HL-60 (cell line): ENCODE data around the gene MYO3B.

Source experiments
- GABPA ChIP-seq: IDR thresholded peaks from 2 replicates; pipeline ENCODE4 v1.6.1; 2012; ENCODE audit warnings: low read depth
- POLR2AphosphoS5 ChIP-seq: IDR thresholded peaks from 2 replicates; pipeline ENCODE4 v1.6.1; 2012; ENCODE audit warnings: low read depth
- TF ChIP-seq, protein P1 (sequence below): IDR thresholded peaks from one replicate; pipeline ENCODE4 v1.5.1; 2011; ENCODE audit warnings: low read length, control low read depth, inconsistent platforms; ENCODE audit not compliant: insufficient read depth
- TF ChIP-seq, protein P2 (sequence below): IDR thresholded peaks from 2 replicates; pipeline ENCODE4 v1.6.1; 2012; ENCODE audit warnings: low read depth; ENCODE audit not compliant: insufficient replicate concordance

GRCh38 chr2:170339322-170339721 is 161.4 kb downstream of the MYO3B start:
- TF ChIP-seq, protein P1, sequence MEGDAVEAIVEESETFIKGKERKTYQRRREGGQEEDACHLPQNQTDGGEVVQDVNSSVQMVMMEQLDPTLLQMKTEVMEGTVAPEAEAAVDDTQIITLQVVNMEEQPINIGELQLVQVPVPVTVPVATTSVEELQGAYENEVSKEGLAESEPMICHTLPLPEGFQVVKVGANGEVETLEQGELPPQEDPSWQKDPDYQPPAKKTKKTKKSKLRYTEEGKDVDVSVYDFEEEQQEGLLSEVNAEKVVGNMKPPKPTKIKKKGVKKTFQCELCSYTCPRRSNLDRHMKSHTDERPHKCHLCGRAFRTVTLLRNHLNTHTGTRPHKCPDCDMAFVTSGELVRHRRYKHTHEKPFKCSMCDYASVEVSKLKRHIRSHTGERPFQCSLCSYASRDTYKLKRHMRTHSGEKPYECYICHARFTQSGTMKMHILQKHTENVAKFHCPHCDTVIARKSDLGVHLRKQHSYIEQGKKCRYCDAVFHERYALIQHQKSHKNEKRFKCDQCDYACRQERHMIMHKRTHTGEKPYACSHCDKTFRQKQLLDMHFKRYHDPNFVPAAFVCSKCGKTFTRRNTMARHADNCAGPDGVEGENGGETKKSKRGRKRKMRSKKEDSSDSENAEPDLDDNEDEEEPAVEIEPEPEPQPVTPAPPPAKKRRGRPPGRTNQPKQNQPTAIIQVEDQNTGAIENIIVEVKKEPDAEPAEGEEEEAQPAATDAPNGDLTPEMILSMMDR = no peak
- TF ChIP-seq, protein P2, sequence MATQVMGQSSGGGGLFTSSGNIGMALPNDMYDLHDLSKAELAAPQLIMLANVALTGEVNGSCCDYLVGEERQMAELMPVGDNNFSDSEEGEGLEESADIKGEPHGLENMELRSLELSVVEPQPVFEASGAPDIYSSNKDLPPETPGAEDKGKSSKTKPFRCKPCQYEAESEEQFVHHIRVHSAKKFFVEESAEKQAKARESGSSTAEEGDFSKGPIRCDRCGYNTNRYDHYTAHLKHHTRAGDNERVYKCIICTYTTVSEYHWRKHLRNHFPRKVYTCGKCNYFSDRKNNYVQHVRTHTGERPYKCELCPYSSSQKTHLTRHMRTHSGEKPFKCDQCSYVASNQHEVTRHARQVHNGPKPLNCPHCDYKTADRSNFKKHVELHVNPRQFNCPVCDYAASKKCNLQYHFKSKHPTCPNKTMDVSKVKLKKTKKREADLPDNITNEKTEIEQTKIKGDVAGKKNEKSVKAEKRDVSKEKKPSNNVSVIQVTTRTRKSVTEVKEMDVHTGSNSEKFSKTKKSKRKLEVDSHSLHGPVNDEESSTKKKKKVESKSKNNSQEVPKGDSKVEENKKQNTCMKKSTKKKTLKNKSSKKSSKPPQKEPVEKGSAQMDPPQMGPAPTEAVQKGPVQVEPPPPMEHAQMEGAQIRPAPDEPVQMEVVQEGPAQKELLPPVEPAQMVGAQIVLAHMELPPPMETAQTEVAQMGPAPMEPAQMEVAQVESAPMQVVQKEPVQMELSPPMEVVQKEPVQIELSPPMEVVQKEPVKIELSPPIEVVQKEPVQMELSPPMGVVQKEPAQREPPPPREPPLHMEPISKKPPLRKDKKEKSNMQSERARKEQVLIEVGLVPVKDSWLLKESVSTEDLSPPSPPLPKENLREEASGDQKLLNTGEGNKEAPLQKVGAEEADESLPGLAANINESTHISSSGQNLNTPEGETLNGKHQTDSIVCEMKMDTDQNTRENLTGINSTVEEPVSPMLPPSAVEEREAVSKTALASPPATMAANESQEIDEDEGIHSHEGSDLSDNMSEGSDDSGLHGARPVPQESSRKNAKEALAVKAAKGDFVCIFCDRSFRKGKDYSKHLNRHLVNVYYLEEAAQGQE = no peak
- TF ChIP-seq GABPA (no peak), POLR2AphosphoS5 (no peak)
